Caki2 (cell line): Measurements from ENCODE around the gene KRT12. TPM values are rescaled to one million over a fixed set of nuclear protein-coding genes. Genes with fewer than 3 reads are reported as not detected.

Source experiments
- DNase-seq: peaks from one replicate; pipeline ENCODE4 v3.0.0-alpha.2; 2015; ENCODE audit warnings: low read depth
- in situ Hi-C: cut with HindIII; loops from 2 replicates; pipeline ENCODE4 v1.10.0; 2016; ENCODE audit warnings: low sequenced_read_pairs, low pct_unique_long_range_greater_than_20kb, mixed read lengths
- total RNA-seq: library from RNA; depleted of rRNA; stranded (reverse); fragments of >200 nt; shearing (Covaris generic); gene quantifications from 2 replicates; pipeline ENCODE4 v1.2.3, GENCODE V29; 2014; ENCODE audit warnings: low replicate concordance; rRNA removed

Gene KRT12
- total RNA-seq, result not detected in 2 replicates

DNA sequence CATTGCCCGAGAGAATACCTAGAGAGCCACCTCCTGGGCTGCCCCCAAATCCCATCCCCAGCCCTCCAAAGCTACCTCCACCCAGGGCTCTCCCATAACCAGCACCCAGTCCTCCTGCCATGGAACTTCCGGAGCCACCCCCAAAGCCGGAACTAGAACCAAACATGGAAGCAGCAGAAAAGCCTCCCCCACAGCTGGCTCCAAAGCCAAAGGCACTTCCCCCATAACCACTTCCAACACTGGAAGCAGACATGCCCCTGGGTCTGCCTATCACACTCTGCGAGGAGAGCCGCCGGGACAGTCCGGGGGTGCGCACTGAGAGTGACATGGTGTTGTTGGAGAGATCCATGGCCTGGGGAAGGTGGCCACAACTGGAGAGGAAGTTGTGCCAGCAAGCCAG is at the start of gene KRT12:
KRT12 (minus strand) TSS at position 386 of the 400 bp plus-strand sequence; CDS start at position 349, 37 bp downstream.
- DNase-seq, result no peak

DNA sequence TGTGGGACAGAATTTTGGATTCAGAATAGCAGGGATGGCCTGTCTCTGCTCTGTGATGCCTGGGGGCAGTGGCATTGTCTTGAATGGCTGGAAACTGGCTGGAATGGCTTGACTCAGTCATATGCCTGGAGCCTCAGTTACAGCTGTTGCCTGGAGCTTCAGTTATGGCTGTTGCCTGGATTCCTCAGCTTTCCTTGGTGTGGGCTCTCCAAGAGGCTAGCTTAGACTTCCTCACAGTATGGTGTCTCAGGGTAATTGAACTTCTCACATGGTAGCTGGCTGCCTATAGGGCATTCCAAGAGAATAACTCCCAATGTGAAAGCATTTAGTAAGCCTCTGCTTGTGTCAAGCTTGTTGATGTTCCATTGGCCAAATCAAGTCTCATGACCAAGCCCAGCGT is 49.3 kb upstream of the KRT12 start:
- DNase-seq, result no peak
- in situ Hi-C loops, result no loop called here

More for the DNA sequence above, at the start of gene KRT12:
- in situ Hi-C loops, result no loop called here

DNA sequence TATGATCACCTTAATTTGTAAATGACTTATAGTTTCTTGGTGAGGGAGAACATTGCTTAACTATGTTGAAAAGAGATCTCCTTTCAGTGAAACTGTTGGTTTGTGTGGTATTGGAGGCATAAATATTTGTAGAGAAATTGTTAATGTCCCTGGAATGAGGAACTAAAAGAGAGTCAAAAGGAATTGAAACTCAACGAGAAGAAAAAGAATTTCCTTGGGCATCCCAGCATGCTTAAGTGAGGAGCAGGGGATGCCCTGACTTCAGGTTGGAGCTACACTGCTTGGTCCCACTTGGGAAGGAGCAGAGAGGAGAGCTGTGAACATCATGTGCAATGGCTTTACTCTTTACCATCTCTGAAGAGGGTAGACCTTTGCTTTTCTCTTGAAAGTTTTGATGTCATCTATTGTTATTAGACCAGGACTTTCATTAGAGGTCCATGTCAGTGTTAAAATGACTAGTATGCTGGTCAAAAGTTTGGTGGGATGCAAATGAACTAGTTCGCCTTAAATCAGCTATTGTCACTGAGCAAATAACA is 48.8 kb upstream of the KRT12 start:
- DNase-seq, result peak; percentile 58
- in situ Hi-C loops, result no loop called here

DNA sequence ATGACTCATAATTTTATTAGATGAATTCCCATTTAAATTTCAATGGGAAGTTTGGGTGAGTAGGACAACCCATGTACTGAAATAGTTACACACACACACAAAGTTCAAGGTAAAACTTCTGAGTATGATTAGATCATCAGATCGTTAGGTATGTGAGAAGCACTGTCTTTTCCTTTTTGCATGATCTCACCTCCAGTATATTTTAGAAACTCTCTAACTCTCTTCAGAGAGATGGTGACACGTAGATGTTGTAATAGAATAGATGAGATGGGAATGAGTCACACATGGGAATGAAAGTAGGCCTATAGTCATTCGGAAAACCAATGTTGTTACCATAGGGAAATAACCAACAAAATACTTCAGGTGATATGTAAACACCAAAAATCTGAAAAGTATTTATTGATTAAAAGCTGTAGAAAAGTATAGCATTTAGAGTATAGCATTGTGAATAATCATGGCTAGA is 48.2 kb upstream of the KRT12 start:
- DNase-seq, result peak; percentile 88
- in situ Hi-C loops, result no loop called here

DNA sequence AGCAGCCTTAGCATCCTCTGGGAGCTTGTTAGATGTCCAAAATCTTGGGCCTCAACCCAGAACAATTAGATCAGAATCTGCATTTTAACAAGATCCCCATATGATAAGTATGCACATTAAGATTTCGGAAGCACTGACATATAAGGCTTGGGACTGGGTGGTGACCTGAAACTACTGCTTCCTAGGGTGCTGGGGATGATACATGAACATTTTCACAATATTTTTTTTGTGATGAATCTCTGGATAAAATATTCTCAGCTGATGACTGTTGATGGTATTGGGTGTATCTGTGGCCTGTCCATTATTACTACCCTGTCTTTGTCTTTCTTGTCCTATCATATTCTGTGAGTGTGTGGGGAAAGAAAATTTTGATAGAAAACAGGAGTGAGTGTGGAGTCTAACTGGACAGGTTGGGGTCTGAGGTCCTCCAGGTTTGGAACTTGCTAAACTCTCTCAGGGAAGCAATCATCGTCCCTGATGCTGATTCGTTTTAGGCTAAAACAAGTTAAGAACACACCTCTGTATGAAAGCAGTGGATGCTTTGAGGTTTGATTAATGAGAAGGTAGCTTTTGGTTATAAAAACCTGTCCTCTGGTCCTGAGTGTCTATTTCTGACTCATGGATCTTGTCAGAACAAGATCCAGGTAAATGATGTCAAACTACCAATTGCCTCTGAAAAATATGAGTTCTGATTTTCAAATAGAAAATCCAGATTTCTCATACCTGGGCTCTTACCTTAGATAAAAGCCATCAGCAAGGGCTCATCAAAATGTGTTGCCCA is 47.2 kb upstream of the KRT12 start:
- in situ Hi-C loops, result no loop called here
- DNase-seq, result no peak

GRCh38 chr17:40912486-40913210 is 45.6 kb upstream of the KRT12 start:
- no peak for DNase-seq
- in situ Hi-C loops, result no loop called here

DNA sequence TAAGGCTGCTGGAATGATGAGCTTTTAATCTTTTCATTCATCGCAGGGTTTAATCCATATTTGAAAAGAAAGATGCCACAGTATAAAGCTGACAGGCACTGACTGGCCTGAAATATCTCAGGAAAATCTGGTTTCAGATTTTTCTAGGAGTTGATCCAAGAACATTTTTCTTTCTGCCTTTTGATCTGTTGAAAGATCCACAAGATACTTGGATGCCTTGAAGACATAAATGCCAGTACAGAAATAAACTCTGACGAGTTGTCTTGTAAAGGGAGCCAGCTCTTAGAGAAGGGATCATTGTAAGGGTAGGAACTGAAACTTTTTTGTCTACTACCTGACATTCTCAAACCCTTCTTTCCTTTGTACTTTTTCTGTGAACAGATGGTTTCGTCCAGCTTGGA is 43.4 kb upstream of the KRT12 start:
- in situ Hi-C loops, result no loop called here
- no peak for DNase-seq

DNA sequence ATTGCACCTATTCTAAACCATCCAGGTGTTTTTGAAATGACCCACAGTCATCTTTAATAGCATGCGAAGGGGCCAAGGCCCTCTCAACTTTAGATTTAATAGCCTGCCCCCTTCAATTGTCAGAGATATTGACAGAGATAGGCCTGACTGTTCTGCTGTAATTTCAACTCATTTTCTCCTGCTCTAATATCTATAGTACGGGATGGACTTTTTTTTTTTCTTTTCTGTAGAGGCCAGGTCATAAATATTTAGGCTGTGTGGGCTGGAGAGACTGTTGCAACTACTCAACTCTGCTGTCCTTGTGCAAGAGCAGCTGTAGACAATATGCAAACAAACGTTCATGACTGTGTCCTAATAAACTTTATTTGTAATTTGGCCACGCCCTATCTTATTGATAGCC is 42.7 kb upstream of the KRT12 start:
- DNase-seq, result no peak
- in situ Hi-C loops, result no loop called here

DNA sequence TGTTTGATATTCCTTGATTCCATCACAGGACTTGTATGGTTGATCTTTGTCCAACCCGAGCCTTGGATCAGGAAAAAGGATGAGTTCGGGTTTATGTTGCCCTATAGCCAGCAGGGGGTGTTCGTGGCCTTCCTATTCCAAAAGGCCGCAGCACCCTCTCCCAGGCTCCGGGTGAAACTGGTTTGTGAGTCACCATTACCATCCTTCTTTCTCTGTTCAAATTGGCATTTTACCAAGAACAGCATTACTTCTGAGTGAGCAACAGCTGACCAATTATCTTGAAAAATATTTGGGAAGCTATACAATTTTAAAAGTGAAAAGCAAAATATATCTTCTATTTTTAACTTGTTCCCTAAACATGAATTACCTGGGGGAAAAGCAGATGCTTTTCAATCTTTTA is 42.3 kb upstream of the KRT12 start:
- DNase-seq, result peak; percentile 88
- in situ Hi-C loops, result no loop called here

DNA sequence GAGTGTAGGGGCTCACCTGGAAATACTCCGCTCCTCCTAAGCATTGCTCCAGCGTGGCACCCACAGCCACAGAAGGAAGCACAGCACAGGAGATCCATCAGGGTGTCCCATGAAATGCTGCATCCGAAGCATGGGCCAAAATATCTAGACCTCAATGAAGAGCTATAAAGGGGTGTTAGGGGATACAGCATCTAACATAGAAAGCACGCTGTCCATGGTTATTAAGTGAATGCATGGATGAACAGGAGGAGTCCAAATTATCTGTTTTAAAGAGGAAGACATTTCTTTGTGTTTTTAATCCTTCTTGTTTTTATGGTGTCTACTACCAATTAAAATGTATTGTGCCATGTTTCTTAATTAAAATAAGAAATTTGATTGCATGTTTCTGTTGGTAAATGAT is 39.6 kb upstream of the KRT12 start:
- no peak for DNase-seq
- in situ Hi-C loops, result no loop called here

- no peak for DNase-seq
- in situ Hi-C loops, result no loop called here
Measured at GRCh38 chr17:40905370-40905769, 38.3 kb upstream of the KRT12 start.

DNA sequence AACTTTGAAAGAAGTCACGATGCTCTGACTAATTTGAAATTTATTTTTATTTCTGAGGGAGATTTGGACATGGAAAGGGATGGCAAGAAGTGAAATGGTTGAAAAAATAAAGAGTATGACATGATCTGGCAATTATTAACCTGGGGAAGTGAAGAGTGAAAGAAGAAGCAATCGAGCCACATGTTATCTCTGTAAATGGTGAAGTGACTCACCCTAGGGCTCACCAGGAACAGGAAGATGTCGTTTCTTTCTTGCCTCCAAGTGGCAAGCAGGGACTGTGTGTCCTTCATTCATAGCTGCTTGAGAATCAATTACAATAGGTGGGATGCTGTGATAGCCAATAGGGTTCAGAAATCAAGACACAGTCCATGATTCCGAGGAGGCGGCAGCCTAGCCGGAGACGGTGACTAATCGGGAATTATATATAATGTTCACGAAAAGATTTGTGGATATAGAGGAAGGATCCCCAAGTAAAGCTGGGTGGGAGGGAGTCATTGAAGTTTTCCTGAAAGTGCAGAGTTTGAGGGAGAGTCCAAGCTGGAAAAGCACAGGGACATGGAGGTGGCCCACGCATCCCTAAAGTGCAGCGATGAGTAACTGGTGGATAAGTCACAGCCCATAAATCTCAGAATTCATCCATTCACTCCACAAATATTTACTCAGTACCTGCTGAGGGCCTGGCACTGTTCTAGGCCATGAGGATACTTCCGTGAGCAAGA is 36.3 kb upstream of the KRT12 start:
- in situ Hi-C loops, result no loop called here
- DNase-seq, result peak; percentile 99

DNA sequence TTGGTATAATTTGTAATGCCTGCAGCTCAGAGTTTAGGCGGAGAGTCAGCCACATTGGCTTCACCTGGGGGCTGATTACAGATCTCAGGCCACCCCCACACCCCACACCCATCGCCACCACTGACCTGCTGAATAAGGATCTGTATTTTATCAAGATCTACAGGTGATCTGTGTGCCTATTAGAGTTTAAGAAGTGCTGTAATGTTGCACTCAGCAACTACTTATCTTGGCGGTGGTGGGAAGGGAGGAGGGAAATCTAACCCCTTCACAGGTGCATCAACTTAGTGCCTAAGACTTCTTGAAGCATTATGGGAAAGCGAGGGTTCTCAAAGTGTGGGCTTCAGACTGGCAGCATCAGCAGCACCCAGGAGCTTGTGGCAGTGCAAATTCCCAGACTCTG is 35.5 kb upstream of the KRT12 start:
- in situ Hi-C loops, result no loop called here
- no peak for DNase-seq

GRCh38 chr17:40901981-40902474 is 35.0 kb upstream of the KRT12 start:
- peak; percentile 91 for DNase-seq

DNA sequence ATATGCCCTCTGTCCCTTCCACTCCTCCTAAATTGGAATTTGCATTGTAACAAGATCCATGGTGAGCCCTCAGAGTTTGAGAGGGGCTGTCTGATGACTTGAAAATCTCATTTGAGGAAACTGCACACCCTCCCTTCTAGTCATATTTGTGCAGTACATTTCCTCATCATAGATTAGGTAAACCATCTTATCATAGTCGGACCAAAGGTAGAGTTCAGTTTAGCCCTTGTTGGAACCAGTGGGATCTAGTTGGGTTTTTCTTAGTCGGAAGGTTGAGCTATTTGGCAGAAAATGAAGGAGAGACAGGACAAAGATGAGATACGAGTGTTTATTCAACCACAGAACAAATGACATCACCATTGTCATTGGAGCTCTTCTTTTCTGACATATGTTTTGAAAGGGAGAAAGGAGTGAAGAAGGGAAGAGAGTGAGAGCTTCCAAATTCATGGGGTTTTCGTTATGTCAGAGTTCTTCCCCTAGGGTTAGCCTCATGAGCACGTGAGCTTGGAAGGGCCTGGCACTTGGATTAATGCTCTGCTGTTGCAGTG is 33.9 kb upstream of the KRT12 start:
- in situ Hi-C loops, result no loop called here
- no peak for DNase-seq

More at GRCh38 chr17:40901981-40902474, 35.0 kb upstream of the KRT12 start:
- in situ Hi-C loops, result no loop called here

GRCh38 chr17:40896916-40897455 is 30.0 kb upstream of the KRT12 start:
- no peak for DNase-seq
- in situ Hi-C loops, result no loop called here

GRCh38 chr17:40895106-40895730 is 28.2 kb upstream of the KRT12 start:
- no peak for DNase-seq
- in situ Hi-C loops, result no loop called here
